ACC112 (cell line): Measurements from ENCODE around the gene SAMSN1.

Experiments
- H2AFZ ChIP-seq: fragments of 200-600 bp; sonication (generic); one replicate; pipeline ENCODE4 v1.6.0; 2017; ENCODE audit warnings: antibody characterized with exemption, low read length; ENCODE audit not compliant: unreplicated experiment
- H3K27ac ChIP-seq: fragments of 200-600 bp; sonication (generic); 2 replicates; pipeline ENCODE4 v1.5.1; 2014; ENCODE audit warnings: low read depth, mild to moderate bottlenecking, antibody characterized with exemption, low read length, moderate library complexity
- H3K27me3 ChIP-seq: fragments of 200-600 bp; sonication (generic); 2 replicates; pipeline ENCODE4 v1.6.1; 2014; ENCODE audit warnings: mild to moderate bottlenecking, antibody characterized with exemption, low read length, moderate library complexity, mixed read lengths; ENCODE audit not compliant: insufficient read depth
- H3K36me3 ChIP-seq: fragments of 200-600 bp; sonication (generic); 2 replicates; pipeline ENCODE4 v1.6.1; 2016; ENCODE audit warnings: mild to moderate bottlenecking, antibody characterized with exemption, low read length, moderate library complexity, mixed read lengths; ENCODE audit not compliant: insufficient read depth
- H3K4me1 ChIP-seq: fragments of 200-600 bp; sonication (generic); one replicate; pipeline ENCODE4 v1.6.1; 2016; ENCODE audit warnings: low read length, mixed read lengths; ENCODE audit not compliant: insufficient read depth, unreplicated experiment, control insufficient read depth
- H3K4me3 ChIP-seq: fragments of 200-600 bp; sonication (generic); 2 replicates; pipeline ENCODE4 v1.5.1; 2014; ENCODE audit warnings: mild to moderate bottlenecking, low read depth, low read length
- H3K79me2 ChIP-seq: fragments of 200-600 bp; sonication (generic); one replicate; pipeline ENCODE4 v1.6.0; 2016; ENCODE audit warnings: low read length; ENCODE audit not compliant: control insufficient read depth, unreplicated experiment, insufficient read depth

SAMSN1 gene

DNA sequence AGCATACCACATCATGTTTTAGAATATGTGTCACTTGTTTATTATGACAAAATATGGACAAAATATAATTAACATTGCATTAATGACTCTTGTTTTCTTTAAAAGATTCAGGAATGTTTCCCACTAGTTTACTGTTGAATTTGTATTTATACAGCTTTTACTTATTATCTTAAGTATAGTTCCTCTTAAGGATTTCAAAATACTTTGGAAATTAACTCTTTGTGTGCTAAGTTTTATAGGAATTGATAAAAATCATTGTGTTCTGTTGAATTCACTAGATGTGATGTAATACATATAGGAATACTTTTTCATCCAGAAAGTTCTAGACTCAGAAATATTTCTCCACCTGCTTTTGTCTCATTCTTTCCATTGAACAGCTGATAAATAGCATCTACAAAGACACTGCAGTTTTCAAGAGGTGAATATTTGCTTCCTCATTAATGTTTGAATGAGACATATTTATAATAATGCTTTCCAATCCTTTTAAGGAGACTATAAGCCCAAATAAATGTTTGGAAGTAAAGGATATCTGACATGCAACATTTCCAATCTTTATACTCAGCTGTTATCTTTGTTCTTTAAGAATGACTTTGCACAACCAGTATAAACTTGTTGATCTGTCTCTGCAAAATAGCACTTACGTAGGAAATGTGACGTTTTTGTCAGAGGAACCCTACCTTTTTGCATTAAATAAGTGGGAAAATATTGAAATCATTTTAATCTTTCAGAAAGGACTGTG lies 38.4 kb upstream of the SAMSN1 start:
- no peaks in the 10 kb centered on the region for H3K27me3 ChIP-seq
- no peak overlapping the region for H3K27ac ChIP-seq
- no peaks in the 10 kb centered on the region for H3K36me3 ChIP-seq
- H2AFZ ChIP-seq, result no peak overlapping the region
- H3K4me1 ChIP-seq, result no peaks in the 10 kb centered on the region
- H3K79me2 ChIP-seq, result no peaks in the 10 kb centered on the region
- no peak overlapping the region for H3K4me3 ChIP-seq

- Histone ChIP-seq H3K79me2 (no peaks in the 10 kb centered on the region), H3K36me3 (no peaks in the 10 kb centered on the region), H3K27ac (no peak overlapping the region), H3K4me1 (no peaks in the 10 kb centered on the region), H3K27me3 (no peaks in the 10 kb centered on the region), H2AFZ (no peak overlapping the region), H3K4me3 (no peak overlapping the region)
Observed at GRCh38 chr21:14583629-14584255, 37.6 kb upstream of the SAMSN1 start.

GRCh38 chr21:14582934-14583628 lies 37.0 kb upstream of the SAMSN1 start:
- no peak overlapping the region for H3K4me3 ChIP-seq
- no peaks in the 10 kb centered on the region for H3K36me3 ChIP-seq
- H3K27ac ChIP-seq, result no peak overlapping the region
- H3K79me2 ChIP-seq, result no peaks in the 10 kb centered on the region
- H3K27me3 ChIP-seq, result no peaks in the 10 kb centered on the region
- no peak overlapping the region for H2AFZ ChIP-seq
- no peaks in the 10 kb centered on the region for H3K4me1 ChIP-seq

GRCh38 chr21:14581902-14582457 lies 35.9 kb upstream of the SAMSN1 start:
- Histone ChIP-seq H3K79me2 (no peaks in the 10 kb centered on the region), H3K4me3 (no peak overlapping the region), H2AFZ (no peak overlapping the region), H3K27ac (no peak overlapping the region), H3K27me3 (no peaks in the 10 kb centered on the region), H3K4me1 (no peaks in the 10 kb centered on the region), H3K36me3 (no peaks in the 10 kb centered on the region)

- Histone ChIP-seq H3K4me3 (no peak overlapping the region), H3K27ac (no peak overlapping the region), H3K27me3 (no peaks in the 10 kb centered on the region), H3K79me2 (no peaks in the 10 kb centered on the region), H3K36me3 (no peaks in the 10 kb centered on the region), H2AFZ (no peak overlapping the region), H3K4me1 (peaks cover 5% of the 10 kb centered on the region)
Observed at GRCh38 chr21:14573244-14573643, 27.1 kb upstream of the SAMSN1 start.

DNA sequence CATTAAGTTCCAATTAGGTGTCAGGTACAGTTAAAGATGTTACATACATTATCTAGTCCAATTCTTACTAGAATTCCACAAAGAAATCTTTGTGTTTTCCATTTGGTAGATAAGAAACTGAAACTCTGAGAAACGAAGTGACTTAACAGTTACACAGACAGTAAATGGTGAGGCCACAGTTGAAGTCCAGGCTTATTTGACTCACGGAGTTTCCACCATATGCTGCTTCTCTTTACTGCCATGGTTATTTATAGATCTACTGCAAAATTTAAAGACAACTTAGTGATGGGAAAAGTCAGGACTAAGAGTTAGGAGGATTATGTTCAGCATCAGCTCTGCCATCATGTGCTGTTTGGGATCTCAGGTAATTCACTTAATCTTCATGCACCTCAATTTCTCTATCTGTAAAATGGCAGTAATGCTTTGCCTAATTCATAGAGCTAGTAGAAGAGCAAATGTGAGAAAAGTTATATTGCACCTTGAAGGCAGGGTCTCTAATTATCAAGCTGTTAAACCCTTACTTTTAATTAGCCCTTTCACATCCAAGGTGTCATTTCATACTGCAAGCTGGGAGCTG lies 26.2 kb upstream of the SAMSN1 start:
- Histone ChIP-seq H3K36me3 (no peaks in the 10 kb centered on the region), H3K4me1 (peaks cover 14% of the 10 kb centered on the region), H3K4me3 (no peak overlapping the region), H3K27ac (no peak overlapping the region), H3K79me2 (no peaks in the 10 kb centered on the region), H3K27me3 (no peaks in the 10 kb centered on the region), H2AFZ (no peak overlapping the region)

- peaks cover 14% of the 10 kb centered on the region for H3K4me1 ChIP-seq
- H3K4me3 ChIP-seq, result no peak overlapping the region
- H3K79me2 ChIP-seq, result no peaks in the 10 kb centered on the region
Observed at GRCh38 chr21:14569868-14570267, 23.8 kb upstream of the SAMSN1 start.

DNA sequence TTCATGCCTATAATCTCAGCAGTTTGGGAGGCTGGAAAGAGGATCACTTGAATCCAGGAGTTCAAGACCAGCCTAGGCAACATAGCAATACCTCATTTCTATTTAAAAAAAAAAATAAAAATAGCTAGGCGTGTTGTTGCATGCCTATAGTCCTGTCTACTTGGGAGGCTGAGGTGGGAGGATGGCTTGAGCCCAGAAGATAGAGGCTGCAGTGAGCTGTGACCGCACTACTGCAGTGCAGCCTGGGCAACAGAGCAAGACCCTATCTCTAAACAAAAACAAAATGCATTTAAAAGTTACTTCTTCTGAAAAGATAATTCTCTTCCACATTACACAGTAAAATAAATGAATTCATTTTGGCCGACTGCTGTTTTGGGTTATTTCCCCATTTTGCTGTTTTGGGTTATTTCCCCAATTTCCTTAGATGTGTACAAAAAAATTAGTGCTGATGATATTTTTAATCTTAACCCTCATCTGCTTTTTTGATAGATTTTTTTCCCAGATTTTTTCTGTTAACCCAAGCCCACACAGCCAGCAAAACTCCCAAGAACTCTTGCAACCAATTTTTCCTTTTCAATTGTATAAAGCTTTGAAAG lies 23.0 kb upstream of the SAMSN1 start:
- Histone ChIP-seq H3K36me3 (no peaks in the 10 kb centered on the region), H3K79me2 (no peaks in the 10 kb centered on the region), H3K27ac (no peak overlapping the region)

More at GRCh38 chr21:14569868-14570267, 23.8 kb upstream of the SAMSN1 start:
- Histone ChIP-seq H3K36me3 (no peaks in the 10 kb centered on the region), H2AFZ (no peak overlapping the region), H3K27ac (no peak overlapping the region), H3K27me3 (no peaks in the 10 kb centered on the region)

DNA sequence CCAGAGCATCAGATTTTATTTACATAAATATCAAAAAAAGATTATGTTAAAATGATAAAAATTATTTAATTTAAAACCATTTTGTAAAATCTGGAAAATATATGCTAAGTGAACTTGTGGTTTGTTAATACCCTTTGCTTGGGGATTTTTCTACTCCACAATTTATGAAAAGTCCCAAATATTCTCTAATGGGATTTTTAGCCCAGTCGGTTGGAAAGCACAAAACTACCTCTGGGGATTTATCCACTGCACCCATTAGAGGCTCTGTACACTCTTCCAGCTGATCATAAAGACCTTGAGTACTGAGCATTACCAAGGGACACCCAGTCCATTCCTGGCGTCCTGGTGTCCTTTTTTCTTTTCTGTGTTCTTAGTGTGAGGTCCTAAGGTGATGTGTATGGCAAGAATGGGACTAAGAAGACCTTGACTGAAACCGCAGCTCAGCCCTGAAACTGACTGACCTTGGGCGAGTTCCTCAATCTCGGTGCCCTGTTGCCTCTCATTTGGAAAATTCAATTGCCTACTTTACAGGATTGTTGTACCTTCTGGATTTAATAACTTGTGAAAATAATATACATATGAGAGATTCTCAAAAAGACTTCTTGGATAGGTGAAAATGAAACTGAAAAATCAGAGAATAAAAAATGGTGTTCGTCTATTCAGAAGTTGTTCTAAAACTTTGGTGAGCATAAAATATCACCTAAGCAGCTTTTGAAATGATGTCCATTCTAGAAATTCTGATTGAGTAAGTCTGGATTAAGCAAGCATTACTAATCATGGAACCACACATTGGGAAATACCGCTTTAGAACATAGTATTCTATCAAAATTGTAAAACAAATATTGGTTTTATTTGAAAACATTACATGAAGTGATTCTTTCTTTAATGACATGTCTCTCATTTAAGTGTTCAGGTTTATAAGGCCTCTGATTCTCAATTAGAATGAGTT lies 21.5 kb upstream of the SAMSN1 start:
- Histone ChIP-seq H3K4me1 (peaks cover 14% of the 10 kb centered on the region), H3K27ac (peak overlapping the region; percentile 48), H3K79me2 (no peaks in the 10 kb centered on the region), H3K4me3 (no peak overlapping the region), H3K36me3 (no peaks in the 10 kb centered on the region), H3K27me3 (no peaks in the 10 kb centered on the region), H2AFZ (peak overlapping the region; percentile 44)

More for the DNA sequence above, 23.0 kb upstream of the SAMSN1 start:
- H2AFZ ChIP-seq, result no peak overlapping the region
- H3K4me1 ChIP-seq, result peaks cover 14% of the 10 kb centered on the region
- H3K4me3 ChIP-seq, result no peak overlapping the region
- H3K27me3 ChIP-seq, result no peaks in the 10 kb centered on the region
